Measurements from ENCODE around the gene PTCD3.

The PTCD3 gene

GRCh38 chr2:86082756-86083155, 23.3 kb upstream of the PTCD3 start:
- no peak for DNase-seq

GRCh38 chr2:86087936-86088850, 17.8 kb upstream of the PTCD3 start:
- DNase-seq = no peak

DNA sequence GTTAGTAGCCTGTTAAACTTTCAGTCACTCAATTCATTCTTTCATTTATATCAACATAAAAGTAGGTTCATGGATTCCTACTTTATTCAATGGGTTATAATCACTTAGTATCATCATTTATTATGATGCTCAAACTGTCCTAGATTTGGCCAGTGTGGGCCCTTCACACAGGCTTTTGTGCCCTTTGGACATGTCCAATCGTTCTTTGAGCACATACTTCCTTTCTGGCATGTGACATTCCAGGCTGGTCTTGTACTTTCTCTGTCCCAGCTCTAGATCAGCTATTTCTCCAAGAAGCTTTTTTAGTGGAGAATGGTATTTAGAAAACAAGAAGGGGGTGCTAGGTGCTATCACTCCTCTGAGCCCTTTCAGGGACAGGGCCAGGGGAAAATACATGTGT, 11.8 kb upstream of the PTCD3 start:
- DNase-seq = no peak

DNA sequence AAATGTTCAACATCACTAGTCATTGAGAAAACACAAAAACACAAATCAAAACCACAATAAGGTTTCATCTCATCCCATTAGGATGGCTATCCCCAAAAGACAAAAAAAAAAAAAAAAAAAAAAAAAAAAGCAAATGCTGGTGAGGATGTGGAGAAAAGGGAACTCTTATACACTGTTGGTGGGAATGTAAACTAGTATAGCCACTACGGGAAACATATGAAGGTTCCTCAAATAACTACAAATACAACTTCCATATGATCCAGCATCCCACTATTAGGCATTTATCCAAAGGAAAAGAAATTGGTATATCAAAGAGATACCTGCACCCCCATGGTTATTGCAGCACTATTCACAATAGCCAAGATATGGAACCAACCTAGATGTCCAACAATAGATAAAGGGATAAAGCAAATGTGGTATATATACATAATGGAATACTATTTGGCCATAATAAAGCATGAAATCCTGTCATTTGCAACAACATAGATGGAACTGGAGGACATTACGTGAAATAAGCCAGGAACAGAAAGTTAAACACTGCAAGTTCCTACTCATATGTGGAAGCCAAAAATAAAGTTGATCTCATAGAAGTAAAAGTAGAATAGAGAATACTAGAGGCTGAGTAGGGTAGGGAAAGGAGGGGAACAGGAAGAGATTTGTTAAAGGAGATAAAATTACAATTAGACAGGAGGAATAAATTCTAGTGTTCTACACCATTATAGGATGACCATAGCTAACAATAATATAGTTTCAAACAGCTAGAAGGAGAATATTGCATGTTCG, 8.7 kb upstream of the PTCD3 start:
- no peak for DNase-seq

DNA sequence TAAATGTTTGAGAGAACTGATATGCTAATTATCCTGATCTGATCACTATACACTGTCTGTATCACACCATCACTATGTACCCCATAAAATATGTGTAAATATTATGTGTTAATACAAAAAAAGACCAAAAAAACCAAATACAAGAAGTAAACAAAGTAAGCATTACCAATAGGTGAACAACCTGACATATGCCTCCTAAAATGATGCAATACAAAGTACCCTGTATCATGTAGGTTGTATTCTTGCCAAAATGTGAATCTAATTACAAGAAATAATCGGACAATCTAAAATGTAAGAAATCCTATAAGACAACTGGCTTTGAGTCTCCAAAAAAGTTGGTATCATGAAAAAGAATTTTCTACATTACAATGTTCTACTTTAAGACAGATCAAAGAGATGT, 8.1 kb upstream of the PTCD3 start:
- DNase-seq = no peak

GRCh38 chr2:86102157-86102556, 3.9 kb upstream of the PTCD3 start:
- no peak for DNase-seq

GRCh38 chr2:86105252-86105968, 625 bp upstream of the PTCD3 start, which contains the start of gene POLR1A:
POLR1A (minus strand) TSS chr2:86105886; CDS start chr2:86105776, 110 bp downstream.
- DNase-seq = peak; percentile 97

GRCh38 chr2:86107031-86107430, 996 bp downstream of the PTCD3 start:
- DNase-seq = no peak

DNA sequence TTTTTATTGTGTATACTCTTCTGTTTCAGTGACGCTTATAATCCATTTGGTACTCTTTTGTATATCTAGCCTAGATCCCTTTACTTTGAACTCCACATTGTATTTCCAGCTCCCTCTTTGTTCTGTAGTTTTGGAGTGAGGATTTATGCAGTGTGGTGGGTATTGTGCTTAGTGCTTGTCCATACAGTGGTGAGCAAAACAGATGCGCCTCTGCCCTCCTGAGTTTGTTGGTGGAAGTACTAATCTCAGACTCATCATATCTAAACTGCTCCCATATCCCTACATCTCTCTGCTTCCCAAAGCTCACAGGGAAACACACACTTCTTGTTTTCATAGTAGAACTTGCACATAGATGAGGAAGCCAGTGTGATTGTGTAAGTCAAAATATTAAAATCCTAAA, 12.1 kb downstream of the PTCD3 start:
- DNase-seq = no peak

DNA sequence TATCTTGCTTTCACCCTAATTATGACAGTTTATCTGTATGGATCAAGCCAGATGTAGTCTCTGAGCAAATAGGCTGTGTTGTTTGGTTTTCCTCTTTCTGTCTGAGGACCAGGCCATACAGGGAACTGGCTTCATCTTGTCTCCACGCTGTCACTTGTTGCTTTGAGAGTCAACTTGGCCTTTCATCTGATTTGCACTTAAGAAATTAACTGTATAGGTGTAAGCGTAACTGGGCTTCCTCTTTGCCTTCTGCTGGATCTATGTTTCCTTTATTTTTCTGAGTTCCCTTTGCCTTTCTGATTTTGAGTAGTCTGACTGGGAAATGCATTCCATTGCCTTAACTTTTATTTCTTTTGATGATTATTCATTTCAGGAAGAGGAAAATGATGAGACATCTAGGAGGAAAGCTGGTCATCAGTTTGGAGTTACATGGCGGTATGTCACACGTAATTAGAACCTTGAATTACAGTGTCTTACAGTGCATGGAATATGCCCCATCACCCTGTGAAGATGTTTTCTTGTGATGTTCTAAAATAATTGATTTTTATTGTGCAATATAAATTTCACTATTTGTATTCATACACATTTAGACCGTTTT, 17.4 kb downstream of the PTCD3 start:
- no peak for DNase-seq

GRCh38 chr2:86124683-86125082, 18.6 kb downstream of the PTCD3 start:
- DNase-seq = no peak

- no peak for DNase-seq
Observed at GRCh38 chr2:86134709-86135108, 28.7 kb downstream of the PTCD3 start.

DNA sequence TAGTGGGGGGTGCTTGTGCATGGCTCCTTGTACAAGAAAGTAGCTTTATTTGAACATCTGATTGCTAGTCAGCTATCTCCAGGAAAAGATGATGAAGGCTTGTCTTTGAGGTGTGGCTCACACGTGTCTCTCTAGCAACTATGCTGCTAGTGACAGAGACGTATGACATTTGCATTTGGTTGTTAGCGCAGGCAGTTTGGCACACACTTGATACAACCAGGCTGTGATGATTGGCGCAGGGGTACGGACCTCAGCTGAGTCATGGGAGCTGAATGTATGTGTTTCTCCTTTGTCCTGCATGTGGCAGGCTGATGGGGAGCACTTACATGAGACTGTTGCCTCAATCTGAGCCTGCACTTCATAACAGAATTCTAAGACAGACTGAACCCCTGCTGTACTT, 29.6 kb downstream of the PTCD3 start:
- no peak for DNase-seq

DNA sequence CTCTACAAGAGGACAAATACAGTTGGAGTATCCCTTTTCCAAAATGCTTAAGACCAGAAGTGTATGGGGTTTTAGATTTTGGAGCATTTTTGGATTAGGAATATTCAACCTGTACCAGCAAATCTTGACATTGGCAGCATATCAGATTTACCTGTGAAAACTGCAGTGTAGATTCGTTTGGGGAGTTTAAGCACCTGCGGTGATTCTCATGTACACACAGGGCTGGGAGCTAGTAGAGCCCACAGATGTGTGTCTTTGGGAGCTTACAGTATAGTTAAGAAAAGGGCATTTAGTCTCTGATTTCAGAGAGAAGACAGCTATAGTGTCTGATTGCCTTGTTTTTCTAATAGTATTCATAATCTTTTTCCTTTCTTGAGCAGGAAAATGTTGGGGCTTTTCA, 30.1 kb downstream of the PTCD3 start:
- no peak for DNase-seq

DNA sequence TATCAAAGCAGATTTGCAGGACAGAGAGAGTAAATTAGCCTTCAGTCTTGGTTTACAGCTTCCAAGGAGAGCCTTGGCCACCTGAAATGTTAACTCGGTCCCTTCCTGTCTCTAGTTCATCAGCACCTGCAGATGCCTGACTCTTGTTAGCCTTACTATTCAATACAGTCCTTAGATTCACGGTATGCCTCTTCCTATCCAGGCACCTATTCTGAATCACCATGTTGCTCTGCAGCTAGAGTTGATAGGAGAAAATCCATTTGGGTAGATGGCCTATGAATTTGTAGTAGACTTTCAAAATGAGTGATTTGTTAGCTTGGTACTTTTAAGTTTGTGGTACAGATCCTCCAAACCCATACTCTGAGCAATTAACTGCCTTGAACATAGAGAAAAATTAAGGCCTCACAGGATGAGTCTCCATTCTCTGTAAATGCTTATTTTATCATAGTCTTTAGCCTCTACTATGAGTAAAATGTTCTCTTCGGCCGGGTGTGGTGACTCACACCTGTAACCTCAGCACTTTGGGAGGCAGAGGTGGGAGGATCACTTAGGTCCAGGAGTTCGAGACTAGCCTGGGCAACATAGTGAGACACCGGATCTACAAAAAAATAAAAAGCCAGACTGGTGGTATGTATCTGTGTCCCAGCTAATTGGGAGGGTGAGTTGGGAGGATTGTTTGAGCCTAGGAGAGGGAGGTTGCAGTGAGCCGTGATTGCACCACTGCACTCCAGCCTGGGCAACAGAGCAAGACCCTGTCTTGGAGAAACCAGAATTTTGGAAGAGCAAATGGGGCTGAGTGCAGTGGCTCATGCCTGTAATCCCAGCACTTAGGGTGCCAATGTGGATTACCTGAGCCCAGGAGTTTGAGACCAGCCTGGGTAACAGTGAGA, 32.9 kb downstream of the PTCD3 start:
- no peak for DNase-seq

DNA sequence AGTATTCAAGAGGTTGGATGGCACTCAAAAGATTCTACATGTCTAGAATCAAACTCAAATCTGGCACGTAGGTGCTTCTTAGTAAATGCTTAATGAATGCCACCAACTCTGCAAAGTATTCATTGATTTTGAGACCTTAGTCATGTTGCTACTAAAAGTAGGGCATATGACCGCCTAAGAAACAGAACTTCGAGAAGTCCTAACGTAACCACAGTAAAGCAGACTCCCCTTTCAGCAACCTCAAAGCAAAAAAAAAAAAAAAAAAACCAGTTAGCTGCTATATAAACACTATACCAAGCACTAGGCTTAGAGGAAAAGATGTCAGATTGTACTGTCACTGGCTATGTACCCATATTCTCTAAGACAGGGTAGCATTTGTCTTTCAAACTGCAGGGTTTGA, 33.9 kb downstream of the PTCD3 start:
- DNase-seq = no peak

DNA sequence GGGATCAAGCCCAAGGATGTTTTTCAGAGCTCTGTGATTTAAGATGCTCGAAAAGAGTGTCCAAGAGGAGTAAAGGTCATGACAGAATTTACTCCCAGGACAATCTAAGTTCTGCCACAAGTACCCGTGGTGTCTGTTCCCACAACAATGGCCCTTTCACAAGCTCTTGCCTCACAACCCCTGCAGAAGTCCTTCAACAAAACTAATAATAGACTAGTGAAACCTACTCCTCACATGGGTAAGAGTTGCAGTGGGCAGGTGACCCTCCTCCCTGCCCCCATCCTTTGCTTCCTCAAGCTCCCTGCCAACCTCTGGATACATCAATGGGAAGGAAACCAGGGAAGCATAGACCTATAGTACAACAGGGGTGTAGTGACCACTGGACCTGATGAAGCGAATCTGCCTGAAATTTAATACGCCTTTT, 34.9 kb downstream of the PTCD3 start:
- no peak for DNase-seq

GRCh38 chr2:86142436-86143257, 36.6 kb downstream of the PTCD3 start:
- DNase-seq = no peak

GRCh38 chr2:86143307-86143706, 37.3 kb downstream of the PTCD3 start:
- DNase-seq = no peak

DNA sequence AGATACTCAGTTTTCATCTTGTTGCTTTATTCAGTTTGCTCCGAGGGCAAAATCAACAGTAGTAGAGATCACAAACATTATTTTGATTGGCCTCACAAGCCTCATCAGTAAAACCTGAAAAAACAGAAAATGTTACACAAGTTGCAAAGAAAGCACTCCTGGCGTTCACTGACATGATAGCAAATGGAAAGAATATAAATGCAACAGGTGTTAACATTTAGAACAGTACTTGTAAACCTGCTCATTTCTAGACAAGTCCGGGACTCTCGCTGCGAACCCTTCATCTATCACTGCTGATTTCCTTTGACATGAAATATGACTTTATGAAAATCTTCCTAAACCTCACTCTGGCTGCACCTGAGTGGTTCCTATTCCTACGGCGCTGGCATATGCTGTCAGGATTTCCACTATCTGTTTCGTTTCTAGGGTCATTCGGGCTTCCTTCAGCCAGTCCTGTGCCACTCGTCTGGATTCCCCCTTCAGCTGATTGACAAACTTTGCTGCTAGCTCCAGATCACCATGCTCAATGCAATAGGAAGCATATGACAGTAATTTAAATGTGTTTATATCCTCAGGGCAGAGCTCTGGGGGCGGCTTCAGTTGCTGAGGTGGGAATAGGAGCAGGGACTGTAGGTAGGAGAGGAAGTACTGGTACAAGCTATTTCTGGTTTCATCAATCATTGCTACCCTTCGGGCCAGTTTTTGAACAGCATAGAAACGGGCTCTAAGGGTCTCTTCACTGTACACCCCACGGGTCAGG, 38.1 kb downstream of the PTCD3 start:
- DNase-seq = no peak

All from midbrain (tissue), 1 donor.